NCI-H1105 treated with DMSO at 0.1 percent for 48 hours (cell line): ENCODE results near the gene PLCB1.
A peak's percentile ranks its signal among the peaks of the same experiment; 100 is the strongest.
"Not testable (repeated sequence)": the region's sequence is repeated elsewhere in the genome, so short reads cannot be mapped to it uniquely, and the experiment has no call there.

ENCODE experiments used
- DNase-seq: peaks from one replicate; lab custom pipeline; 2025; lab: John Stamatoyannopoulos, UW

PLCB1 gene

DNA sequence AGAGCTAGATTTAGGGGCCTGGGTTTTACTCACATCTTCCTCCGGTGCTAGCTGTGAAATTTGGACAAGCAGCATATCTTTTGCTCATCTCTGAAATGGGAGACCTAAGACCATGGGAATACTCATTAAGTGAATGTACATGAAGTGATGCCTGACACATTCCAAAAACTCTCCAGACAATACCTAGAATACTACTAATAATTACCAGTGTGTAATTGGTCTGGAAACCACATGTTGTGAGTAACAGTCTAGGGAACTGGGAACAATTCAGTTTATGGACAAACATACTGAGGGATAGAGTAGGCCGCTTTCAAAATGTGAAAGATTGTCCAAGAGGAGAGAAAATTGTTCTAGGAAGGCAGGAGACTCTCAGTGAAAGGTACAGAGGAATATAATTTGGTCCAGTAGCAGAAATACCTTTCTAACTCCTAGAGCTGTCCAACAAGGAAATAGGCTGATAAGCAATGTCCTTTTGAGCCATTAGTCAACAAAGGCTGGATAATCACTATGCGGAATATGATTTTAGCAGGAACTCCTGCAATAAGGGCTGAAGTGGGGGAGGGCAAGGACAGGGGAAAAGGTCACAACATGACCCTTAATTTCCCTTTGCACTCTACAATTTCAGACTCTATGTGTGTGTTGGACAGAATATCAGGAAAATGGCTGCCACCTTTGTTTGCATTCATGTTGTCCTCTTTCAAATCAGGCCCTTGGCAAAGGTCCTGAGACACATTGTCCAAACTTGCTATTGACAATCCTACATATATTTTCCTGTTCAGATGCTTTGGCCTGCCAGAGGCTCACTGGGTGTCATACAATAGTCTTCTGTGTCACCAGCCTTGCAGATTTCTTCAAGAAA is 315.4 kb downstream of the PLCB1 start:
- DNase-seq: no peak

DNA sequence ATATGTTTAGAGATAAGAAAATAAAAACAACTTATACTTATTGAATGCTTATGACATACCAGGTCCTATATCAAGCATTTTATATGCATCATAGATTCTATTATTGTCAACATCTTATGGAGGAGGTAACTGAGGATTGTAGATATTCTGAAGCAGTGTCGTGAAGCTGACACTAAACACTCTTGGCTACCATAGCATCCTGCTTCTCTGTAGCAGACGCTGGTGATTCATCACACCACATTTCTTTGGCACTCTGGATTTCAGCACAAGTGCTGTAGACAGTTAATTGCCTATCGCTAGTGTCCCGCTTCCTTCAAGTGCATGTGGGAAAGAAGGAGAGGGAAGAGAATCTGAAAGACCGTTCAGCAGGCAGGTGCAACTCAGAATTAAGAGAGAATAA is 317.1 kb downstream of the PLCB1 start:
- DNase-seq: no peak

DNA sequence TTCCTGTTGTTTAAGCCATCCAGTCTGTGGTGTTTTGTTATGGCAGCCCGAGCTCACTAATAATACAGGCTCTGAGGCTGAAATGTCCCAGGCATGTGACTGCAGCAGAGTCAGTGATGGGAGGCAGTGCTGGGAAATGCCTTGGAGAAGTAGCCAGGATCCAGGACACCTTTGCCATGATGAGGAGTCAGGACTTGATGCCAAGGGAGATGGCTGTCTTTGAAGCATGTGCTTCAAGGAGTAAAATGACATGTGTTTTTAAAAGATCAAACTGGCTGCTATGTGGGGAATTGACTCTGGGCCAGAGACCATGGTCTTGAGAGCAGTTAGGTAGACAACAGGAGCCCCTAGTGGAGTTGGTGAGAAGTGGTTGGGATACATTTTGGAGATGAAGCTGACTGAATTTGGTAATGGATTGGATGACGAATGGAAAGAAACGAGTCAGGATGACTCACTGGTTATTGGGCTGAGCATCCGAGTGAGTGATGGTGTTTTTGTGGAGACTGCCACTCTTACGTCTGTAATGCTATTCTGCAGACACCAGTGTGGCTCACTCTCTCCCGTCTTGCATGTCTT is 322.2 kb downstream of the PLCB1 start:
- DNase-seq: no peak

DNA sequence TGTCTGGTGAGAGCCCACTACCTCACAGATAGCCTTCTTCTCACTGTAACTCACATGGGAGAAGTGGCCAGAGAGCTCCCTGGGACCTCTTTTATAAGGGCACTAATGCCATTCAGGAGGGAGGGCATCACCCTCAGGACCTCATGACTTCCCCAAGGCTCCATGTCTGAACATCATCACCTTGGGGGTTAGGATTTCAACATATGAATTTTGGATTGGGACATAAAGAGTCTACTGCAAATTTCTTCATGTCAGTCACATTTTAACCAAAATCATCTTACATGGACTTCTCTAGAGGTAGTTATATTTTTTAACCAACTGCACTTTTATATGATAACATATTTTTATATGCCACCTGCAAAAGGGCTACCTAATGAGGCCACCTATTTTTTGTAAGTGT is 324.7 kb downstream of the PLCB1 start:
- DNase-seq: no peak

DNA sequence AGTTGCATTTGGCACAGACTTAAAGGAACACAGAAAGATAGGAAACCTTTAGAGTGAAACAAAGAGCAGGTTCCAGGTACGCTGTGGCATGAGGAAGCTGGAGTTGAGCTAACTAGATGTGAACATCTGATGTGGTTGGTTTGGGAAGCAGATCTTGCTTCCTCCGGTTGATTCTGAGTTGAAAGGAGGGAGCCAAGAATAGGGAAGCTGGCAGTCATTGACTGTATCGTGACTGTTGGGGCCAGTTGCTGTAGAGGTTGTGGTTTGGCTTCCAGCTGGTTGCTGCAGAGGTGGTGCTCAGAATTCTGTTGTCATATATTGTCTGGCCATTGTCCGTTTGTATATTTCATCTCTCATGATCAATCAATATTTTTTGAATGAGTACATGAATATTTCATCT is 325.9 kb downstream of the PLCB1 start:
- no peak for DNase-seq

DNA sequence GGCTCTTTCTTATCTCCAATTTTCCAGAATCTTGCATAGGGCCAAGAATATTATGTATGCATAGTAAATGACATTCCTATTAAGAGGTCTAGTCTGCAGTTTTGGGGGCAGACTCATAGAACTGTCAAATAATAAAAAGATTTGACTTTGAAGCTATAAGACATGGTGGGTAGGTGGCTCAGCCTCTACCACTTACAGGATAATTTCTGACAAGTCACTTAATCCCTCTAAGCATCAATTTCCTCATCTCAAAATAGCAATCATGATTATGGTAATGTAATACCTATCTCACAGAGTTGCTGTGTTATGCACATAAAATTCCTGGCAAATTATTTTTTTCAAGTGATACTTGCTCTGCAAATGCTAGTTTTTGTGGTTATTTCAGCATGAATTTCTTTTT is 329.1 kb downstream of the PLCB1 start:
- no peak for DNase-seq

DNA sequence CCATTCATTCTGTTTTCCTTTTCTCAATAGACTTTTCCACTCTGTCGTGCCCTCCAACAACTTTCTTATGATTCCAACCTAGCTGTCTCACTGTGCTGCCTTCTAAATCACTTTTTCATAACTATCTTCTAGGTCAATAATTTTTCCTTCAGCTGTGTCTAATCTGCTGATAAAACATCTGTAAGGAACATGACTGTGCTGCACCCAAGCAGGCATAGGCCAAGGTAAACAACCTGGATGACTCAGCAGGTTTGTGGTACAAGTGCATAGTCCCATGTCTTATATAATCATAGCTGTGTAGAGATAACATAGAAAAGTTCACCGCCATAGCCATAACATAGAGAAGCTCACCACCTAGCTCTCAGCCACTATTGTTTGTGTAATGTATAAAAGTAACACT is 332.3 kb downstream of the PLCB1 start:
- no peak for DNase-seq

DNA sequence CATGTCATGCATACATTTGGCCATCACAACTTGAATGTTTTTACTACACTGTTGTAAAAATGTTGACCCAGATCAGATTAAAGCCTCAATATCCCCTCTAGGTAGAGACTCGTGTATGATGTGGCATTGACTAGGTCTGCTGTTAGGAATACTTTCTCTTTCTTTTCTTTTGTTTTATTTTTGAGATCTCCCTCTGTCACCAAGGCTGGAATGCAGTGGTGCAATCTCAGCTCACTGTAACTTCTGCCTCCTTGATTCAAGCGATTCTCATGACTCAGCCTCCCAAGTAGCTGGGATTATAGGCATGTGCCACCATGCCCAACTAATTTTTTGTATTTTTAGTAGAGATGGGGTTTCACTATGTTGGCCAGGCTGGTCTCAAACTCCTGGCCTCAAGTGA is 334.7 kb downstream of the PLCB1 start:
- not testable (repeated sequence) for DNase-seq

DNA sequence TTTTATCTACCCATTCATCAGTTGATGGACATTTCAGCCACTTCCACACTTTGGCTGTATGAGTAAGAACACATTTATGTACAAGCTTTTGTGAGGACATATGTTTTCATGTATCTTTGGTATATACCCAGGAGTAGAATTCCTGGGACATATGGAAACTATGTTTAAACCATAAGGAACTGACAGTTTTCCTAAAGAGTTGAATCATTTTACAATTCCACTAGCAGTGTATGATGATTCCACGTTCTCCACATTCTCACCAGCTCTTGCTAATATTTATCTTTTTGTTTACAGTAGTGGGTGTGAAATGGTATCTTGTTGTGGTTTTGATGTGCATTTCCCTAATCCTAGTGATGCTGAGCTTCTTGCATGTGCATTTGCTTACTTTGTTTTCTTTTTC is 338.1 kb downstream of the PLCB1 start:
- no peak for DNase-seq

DNA sequence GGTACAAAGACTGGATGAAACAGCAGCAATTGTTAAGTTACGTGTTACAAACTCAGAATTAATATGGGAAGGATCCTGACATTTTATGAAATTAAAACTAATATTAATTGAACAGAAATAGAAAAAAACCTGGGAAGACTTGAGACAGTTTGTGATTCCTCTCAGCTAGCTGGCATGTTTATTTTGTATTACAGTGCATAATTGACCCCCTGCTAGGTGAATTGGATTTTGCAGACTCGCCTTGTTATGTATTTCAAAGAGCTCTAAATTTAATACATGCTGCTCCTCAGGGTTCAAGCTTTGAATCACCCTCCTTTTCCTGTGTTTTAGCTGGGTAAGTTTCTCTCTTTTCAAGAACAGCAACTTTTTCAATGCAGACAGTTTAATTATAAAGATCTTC is 339.4 kb downstream of the PLCB1 start:
- no peak for DNase-seq

DNA sequence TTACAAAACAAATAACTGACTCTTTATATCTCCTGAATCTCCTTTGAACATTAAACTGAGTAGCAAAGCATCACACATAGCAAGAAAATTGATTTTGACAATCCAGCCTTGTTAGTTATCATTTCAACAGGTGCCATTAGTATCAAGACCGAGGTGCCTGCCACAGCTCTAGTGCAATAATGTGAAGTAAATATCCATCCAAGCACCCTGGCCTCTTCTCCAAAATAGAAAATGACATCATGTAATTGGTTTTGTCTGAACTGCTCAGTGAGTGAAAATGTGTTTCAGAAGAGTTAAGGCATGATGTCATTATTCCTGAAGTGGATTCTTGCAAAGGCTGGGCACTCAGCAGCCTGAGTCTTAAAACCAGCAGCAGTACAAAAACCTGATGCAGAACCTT is 341.4 kb downstream of the PLCB1 start:
- peak; percentile 35 for DNase-seq

DNA sequence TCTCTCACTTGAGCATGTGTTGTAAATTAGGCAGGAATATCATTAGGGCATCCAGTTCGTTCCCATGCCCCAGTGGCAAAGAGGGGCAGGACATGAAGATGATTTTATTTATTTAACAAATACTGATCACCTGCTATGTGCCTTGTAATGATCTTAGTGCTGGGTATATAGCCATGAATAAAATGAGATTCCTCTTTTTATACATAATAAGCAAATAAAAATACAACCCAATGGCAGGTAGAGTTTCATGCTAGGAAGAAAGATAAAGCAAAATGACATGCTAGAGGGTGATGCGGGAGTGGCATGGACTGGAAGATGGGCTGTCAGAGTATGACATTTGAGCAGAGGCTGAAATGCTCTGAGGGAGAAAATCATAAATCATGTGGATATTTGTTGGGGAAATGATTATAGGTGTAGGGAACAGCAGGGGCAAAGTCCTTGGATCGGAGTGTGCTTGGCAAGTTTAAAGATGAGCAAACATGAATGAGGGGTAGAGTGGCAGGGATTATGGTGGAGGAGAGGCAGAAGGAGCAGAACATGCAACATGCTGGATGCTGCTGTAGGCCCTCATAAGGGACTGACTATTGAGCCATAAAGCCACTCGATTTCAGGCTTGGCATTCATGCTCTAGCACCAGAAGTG is 342.1 kb downstream of the PLCB1 start:
- DNase-seq: no peak

DNA sequence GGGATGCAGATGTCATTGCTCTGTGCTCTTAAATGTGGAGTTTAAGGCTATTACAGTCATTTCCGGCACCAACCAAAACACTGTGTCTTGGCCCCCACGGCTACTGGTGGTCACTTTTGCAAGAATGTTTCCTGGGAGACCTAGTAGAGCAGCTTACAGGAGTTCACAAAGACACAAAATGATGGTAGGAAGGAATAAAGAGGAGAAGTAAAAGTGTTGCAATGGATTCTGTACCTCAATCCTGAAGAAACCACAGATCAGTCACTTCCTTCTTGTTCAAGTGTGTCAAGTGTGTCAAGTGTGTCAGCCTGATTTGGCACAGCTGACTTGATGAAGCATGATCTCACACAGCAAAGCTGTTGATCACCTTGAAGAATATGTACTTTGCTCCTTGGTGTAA is 344.0 kb downstream of the PLCB1 start:
- no peak for DNase-seq

DNA sequence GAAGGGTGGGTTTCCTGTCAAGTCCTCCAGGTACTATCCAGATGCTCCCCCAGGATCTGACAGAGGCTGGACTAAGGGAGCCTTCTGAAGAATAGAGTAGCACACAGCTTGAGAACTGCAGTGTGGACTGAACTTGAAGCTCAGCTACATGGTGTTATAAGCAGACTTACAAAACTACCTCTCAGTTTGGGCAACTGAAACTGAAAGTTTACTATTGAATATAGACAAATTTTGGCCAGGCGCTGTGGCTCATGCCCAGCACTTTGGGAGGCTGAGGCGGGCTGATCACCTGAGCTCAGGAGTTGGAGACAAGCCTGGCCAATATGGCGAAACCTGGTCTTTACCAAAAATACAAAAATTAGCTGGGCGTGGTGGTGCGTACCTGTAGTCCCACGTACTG is 348.5 kb downstream of the PLCB1 start:
- no peak for DNase-seq

DNA sequence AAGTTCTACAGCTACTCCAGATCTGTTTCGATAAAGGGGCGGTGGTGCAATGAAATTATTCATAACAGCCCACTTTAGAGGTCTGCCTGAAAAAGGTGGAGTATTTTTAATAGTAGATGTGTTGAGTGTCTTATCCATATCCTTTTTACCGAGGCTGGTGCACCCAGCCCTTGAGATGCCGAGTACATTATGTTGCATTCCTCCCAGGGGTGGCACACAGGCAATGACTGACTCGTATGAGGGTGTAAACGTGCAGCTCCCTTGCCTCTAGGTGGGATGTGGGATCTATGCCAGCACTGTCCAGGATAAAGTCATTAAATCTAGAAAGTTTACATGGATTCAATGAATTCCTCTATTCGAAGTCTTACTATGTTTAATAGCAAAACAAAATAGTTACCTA is 355.6 kb downstream of the PLCB1 start:
- no peak for DNase-seq

DNA sequence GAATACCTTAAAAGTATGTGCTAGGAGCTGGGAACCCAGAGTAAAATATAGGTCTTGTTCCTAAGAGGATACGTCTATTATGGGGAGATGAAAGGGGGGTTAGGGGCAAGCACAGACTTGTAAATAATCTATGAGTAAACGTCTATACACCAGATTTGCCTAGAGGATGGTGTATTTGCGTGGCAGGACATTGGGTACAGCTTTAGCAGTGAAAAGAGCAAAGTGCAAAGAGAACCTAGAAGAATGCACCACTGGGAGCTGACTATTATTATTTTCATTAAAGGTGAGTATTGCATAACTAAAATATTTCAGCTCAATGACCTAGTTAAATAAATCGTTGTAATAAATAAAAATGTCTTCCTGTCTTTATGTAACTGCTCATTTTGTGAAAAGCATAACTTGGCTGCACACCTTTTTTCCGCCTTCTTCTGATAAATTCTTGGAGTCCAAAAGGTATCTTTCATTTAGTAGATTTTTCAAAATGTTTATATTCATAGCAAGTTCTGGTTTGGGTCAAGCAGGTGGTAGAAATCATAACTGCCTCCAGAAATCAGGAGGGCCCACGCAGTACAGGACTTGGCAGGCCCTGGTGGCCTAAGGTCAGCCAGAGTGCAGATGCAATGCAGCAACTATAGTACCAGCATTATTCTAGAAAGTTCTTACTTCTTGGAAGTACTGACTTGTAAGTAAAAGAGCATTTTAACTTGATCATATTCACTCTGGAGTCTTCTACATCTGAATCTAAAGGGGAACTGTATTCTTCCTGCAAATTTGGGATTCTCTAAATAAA is 357.2 kb downstream of the PLCB1 start:
- DNase-seq: no peak

DNA sequence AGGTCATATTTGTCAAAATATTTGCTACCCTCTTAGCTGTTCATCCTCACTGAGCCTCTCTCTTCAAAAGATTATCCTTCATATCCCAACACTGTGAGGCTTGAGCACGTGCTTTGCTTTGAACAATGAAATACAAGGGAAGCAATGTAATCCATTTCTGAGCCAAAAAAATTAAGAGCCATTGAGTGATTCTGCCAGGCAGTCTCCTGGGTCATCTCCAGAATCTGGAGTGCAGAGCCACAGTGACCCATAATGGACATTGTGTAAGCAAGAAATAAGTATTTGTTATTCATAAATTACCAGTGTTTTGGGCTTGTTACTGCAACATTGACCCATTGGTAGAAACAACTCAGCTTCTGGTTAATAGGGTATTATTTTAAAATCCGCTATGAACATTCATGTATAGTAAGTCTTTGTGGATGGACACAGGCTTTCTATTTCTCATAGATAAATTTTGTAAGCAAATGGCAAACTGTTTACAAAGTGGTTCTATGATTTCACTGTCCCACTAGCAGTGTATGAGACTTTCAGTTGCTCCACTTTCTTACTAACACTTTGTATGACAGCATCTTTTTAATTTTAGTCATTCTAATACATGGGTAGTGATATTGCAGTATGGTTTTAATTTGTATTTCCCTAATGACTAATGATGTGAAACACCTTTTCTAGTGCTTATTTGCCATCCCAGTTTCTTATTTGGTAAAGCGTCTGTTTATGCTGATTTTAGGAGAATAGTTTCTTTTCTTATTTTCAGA is 358.2 kb downstream of the PLCB1 start:
- no peak for DNase-seq

DNA sequence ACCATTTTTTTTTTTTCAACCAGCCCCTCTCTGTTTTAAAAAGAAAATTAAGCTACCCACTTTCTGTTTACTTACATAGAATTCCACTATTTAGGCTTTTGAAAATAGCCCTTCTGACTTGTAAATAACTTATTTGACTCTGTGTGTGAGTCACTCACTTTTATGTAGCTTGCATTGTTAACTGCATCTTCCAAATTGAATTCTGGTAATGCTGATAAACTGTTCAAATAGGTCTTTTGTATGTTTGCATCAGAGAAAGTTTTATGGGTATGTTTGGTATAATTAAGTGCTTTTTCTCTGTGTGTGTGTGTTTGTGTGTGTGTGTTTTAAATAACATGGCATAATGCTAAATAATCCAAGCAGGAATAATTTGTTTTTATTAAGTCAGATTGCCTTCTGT is 360.1 kb downstream of the PLCB1 start:
- no peak for DNase-seq

DNA sequence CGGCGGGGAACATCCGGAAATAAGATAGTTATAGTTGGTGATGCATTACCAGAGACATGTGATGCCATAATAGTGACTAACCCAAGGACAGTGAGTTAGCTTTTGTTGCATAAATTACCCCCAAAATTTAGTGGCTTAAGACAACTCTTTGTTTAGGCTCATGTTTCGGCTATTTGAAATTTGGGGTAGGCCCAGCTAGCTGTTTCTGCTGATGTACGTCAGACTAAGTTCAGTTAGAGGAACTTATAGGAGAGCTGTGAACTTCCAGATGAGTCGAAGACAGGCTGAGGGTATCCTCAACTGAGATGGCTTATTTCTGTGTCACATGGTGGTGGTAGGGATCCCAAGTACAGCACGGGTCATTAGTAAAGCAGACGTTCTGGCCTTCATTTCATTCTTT is 366.5 kb downstream of the PLCB1 start:
- DNase-seq: no peak

DNA sequence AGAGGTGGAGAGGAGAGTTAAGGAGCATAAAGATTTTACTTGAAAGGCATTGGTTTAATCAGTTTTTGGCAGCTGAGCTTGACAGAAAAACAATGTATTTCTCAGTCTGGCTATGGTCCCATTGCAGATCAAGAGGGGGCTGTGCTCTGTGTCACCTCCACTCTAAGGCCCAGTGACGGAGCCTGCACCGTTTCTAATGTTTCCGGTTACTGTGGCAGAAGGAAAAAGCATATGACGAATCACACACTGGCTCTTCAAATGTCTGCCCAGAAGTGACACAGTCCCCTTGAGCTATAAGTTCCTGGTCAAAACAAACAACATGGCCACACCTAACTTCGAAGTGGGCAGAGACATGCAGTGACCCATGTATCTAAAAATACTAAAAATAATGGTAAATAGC is 372.0 kb downstream of the PLCB1 start:
- no peak for DNase-seq

DNA sequence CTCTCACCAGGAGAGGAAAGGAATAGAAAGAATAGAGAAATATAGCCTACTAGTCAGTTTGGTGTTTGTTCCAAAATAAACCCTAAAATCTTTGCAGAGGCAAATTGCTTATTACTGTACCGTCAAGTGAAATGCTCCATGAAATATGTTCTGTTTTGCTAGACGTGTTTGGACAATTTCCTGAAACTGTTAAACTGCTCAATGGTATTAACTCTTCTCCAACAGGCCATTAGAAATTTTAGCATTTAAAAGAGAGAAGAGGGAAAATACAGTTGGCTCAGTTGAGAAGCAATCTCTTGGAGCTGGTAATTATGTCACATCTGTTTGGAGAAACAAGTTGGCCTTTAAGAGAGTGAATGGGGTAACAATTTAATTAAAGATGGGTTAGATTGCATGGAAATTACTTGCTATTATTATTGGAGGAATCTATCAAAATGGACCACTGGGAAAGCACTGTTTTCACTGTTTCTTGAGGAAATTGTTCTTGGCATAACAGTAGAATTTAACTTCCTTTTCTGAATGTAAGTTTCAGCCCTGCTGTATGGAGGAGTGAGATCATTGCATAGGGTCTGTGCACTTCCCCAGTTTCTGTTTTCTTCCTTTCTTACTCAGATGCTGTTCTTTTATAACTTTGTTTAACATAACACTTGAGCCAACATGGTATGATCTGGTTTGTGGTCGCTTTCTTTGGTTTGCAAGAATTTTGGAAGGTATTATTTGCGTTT is 373.6 kb downstream of the PLCB1 start:
- peak; percentile 46 for DNase-seq
